Loucy (cell line): ENCODE measurements around the gene TRAPPC3L.

Experiments used
- CTCF ChIP-seq: fragments of 200-600 bp; sonication (generic); conservative IDR thresholded peaks from 2 replicates; pipeline ENCODE4 v1.5.1; 2014; ENCODE audit warnings: mild to moderate bottlenecking, antibody characterized with exemption, low read length
- EZH2phosphoT487 ChIP-seq: fragments of 200-600 bp; IDR thresholded peaks from 2 replicates; pipeline ENCODE4 v1.6.1; 2018; ENCODE audit warnings: antibody characterized with exemption, mild to moderate bottlenecking, moderate library complexity, borderline replicate concordance

GRCh38 chr6:116485559-116486184 lies 59.8 kb downstream of the TRAPPC3L start:
- no peak for TF ChIP-seq CTCF
- no peak for TF ChIP-seq EZH2phosphoT487
